Heart right ventricle (tissue), 16 donors: ENCODE measurements around the gene EBF3. TPM values are rescaled to one million over a fixed set of nuclear protein-coding genes. Genes with fewer than 3 reads are reported as not detected.

Experiments used
- ATAC-seq, 8 donors: fragments of 200-7000 bp; cut with Tn5 transposase; one replicate each; pipeline ENCODE4 v1.9.1; 2020; ENCODE audit warnings: mild to moderate bottlenecking in 8 of 8, moderate library complexity in 8 of 8, moderate number of reproducible peaks in 1 of 8
- DNase-seq, 2 donors: peaks; one replicate each; pipeline ENCODE4 v3.0.0-alpha.2; 2020
- H3K27ac ChIP-seq, 10 donors: fragments of 200-600 bp; sonication (generic) in 2 of 10; one replicate each; pipeline versions ENCODE4 v1.5.0 to v1.8.0; 2020 to 2022; ENCODE audit warnings: mild to moderate bottlenecking in 3 of 10
- H3K27me3 ChIP-seq, 7 donors: fragments of 200-600 bp; one replicate each; pipeline ENCODE4 v1.8.0; 2021 to 2022; ENCODE audit warnings: mild to moderate bottlenecking in 2 of 7
- H3K36me3 ChIP-seq, 9 donors: fragments of 200-600 bp; sonication (generic) in 1 of 9; one replicate each; pipeline versions ENCODE4 v1.5.0 to v1.8.0; 2020 to 2022; ENCODE audit warnings: mild to moderate bottlenecking in 2 of 9
- H3K4me1 ChIP-seq, 9 donors: fragments of 200-600 bp; sonication (generic) in 1 of 9; one replicate each; pipeline versions ENCODE4 v1.5.0 to v1.8.0; 2020 to 2022; ENCODE audit warnings: mild to moderate bottlenecking in 4 of 9
- H3K4me3 ChIP-seq, 10 donors: fragments of 200-600 bp; sonication (generic) in 2 of 10; one replicate each; pipeline versions ENCODE4 v1.5.0 to v1.8.0; 2020 to 2022; ENCODE audit warnings: mild to moderate bottlenecking in 7 of 10, moderate library complexity in 2 of 10
- H3K9me3 ChIP-seq, 11 donors: fragments of 200-600 bp in 10 of 11; sonication (generic) in 2 of 11; one replicate each; pipeline versions ENCODE4 v1.5.0 to v1.8.0; 2013 to 2022; ENCODE audit warnings: mild to moderate bottlenecking in 2 of 11, control low read depth in 1 of 11, moderate library complexity in 1 of 11
- CTCF ChIP-seq, 9 donors: fragments of 200-600 bp; sonication (generic) in 2 of 9; IDR thresholded peaks; one replicate each; pipeline versions ENCODE4 v1.5.0 to v1.8.0; 2021 to 2022; ENCODE audit warnings: antibody characterized with exemption in 9 of 9, mild to moderate bottlenecking in 5 of 9, moderate library complexity in 1 of 9
- WGBS, 2 donors: extraction: QIAGEN DNeasy Blood & Tissue Kit; methylation state at CpG; one replicate each; pipeline ENCODE4 v1.1.7; 2013; ENCODE audit warnings: inconsistent platforms in 1 of 2; 5-methylcytosine and 5-hydroxymethylcytosine counted together
- intact Hi-C, 10 donors: fragments of 100-400 bp; cut with DNase I; formaldehyde crosslinking; loops; one replicate each; pipeline versions ENCODE4 v1.11.1 to v1.14.2; 2022
- polyA plus RNA-seq, 2 donors: library from polyadenylated mRNA; stranded (reverse); fragments of 200-250 nt; gene quantifications; one replicate each; pipeline ENCODE4 v1.2.3, GENCODE V29; 2013
- total RNA-seq, 10 donors: library from RNA; stranded (reverse); fragmentation: NEBNext Ultra II Directional in 3 of 10; extraction: Animal tissue kit (Norgen Biotek cat#: 25700) in 3 of 10; gene quantifications; one replicate each; pipeline versions ENCODE4 v1.2.1 to v1.2.4, GENCODE V29; 2021 to 2023
- donor health status: Arrhythmogenic right ventricular cardiomyopathy.
- donor health status: ischemic (EF 13 %, LVEDD 7.1; RV severe dilation, severe dysfunction).
- donor health status: healthy with polysubstance abuse.
- donor health status: DM: no; HTN: yes; CAD: no.
- donor health status: DM: no; HTN: no; CAD: no.
- donor health status: ischemic (EF 25% LVEDD 6.9; RV normal size, moderate dysfunction).
- donor health status: ischemic (EF 25% LVEDD 5.7; RV mildly dilated, moderate dysfunction).
- donor health status: healthy.
- donor health status: DM: yes; HTN: yes; CAD: no.
- donor health status: Ischemic cardiomyopathy.
- donor health status: ischemic (EF 35%, LVEDD 5.7; RV mildly dilated, moderate dysfunction).
- donor health status: nonischemic (EF 11% LVEDD 7.7; RV severe dilation, severe dysfunction).
- donor health status: DM: yes; HTN: yes; CAD: no.
- donor health status: PGD.
- donor health status: ischemic (EF 29% LVEDD 5.4; RV normal size, mild dysfunction).
- donor health status: nonischemic (EF 23%, LVEDD 6.1; RV moderate dilation, normal function).

The EBF3 gene
- total and polyA plus RNA-seq, 12 donors = 3.9 to 12.2 (median 5.6) TPM

- WGBS, 2 donors = 90 to 92% methylated on average over 6 of the region's 6 CpGs
- no peak for TF ChIP-seq CTCF (IDR thresholded peaks at IDR 0.05)
- Histone ChIP-seq H3K36me3 (no peaks in the 10 kb centered on the region), H3K4me1 (no peaks in the 10 kb centered on the region), H3K9me3 (peaks cover 0 to 35% (median 3%) of the 10 kb centered on the region in 11 donors), H3K4me3 (no peak overlapping the region), H3K27ac (no peak overlapping the region), H3K27me3 (no peaks in the 10 kb centered on the region)
- DNase-seq (no peak), ATAC-seq (no peak)
- intact Hi-C loops = no loop called here
Measured at GRCh38 chr10:129793479-129793878, 170.6 kb downstream of the EBF3 start.

- Histone ChIP-seq H3K36me3 (no peaks in the 10 kb centered on the region), H3K4me3 (no peak overlapping the region), H3K27me3 (no peaks in the 10 kb centered on the region), H3K4me1 (no peaks in the 10 kb centered on the region), H3K27ac (no peak overlapping the region), H3K9me3 (peaks cover 0 to 29% (median 0%) of the 10 kb centered on the region in 11 donors)
- DNase-seq (no peak), ATAC-seq (no peak)
- TF ChIP-seq CTCF (IDR thresholded peaks at IDR 0.05) = no peak
- WGBS, 2 donors = 97% methylated on average over 10 of the region's 10 CpGs
- intact Hi-C loops = no loop called here
Measured at GRCh38 chr10:129792864-129793263, 171.2 kb downstream of the EBF3 start.

- Histone ChIP-seq H3K27ac (no peak overlapping the region), H3K4me3 (no peak overlapping the region), H3K36me3 (no peaks in the 10 kb centered on the region), H3K4me1 (no peaks in the 10 kb centered on the region), H3K9me3 (peaks cover 0 to 32% (median 0%) of the 10 kb centered on the region in 11 donors), H3K27me3 (no peaks in the 10 kb centered on the region)
- intact Hi-C loops = no loop called here
- TF ChIP-seq CTCF (IDR thresholded peaks at IDR 0.05) = no peak
- ATAC-seq (no peak), DNase-seq (no peak)
- WGBS, 2 donors = 94 to 98% methylated on average over 7 of the region's 7 CpGs
Measured at GRCh38 chr10:129792141-129792540, 171.9 kb downstream of the EBF3 start.

GRCh38 chr10:129790715-129791446 lies 173.2 kb downstream of the EBF3 start:
- Histone ChIP-seq H3K4me3 (no peak overlapping the region), H3K9me3 (peaks cover 0 to 32% (median 0%) of the 10 kb centered on the region in 11 donors), H3K36me3 (no peaks in the 10 kb centered on the region), H3K27ac (no peak overlapping the region), H3K27me3 (no peaks in the 10 kb centered on the region), H3K4me1 (no peaks in the 10 kb centered on the region)
- DNase-seq (no peak), ATAC-seq (no peak)
- intact Hi-C loops = no loop called here
- WGBS, 2 donors = 75 to 76% methylated on average over 17 of the region's 17 CpGs
- no peak for TF ChIP-seq CTCF (IDR thresholded peaks at IDR 0.05)
